Spinal cord (tissue), 10 donors: ENCODE data around the gene GTF3C1. TPM values are rescaled to one million over a fixed set of nuclear protein-coding genes. Genes with fewer than 3 reads are reported as not detected.
"Not testable (repeated sequence)": the region's sequence is repeated elsewhere in the genome, so short reads cannot be mapped to it uniquely, and the experiment has no call there.

Experiments
- DNase-seq, 6 donors: peaks; one replicate each; pipeline versions ENCODE4 v3.0.0 to v3.0.0-alpha.2; 2013 to 2015; ENCODE audit warnings: low spot score in 6 of 6, low read depth in 4 of 6
- H3K27ac ChIP-seq: one replicate; pipeline ENCODE4 v1.5.1; 2013; ENCODE audit warnings: low read depth, low read length, control low read depth
- H3K27me3 ChIP-seq: one replicate; pipeline ENCODE4 v1.6.1; 2013; ENCODE audit warnings: low read length; ENCODE audit not compliant: control insufficient read depth, insufficient read depth
- H3K36me3 ChIP-seq: one replicate; pipeline ENCODE4 v1.6.1; 2013; ENCODE audit warnings: low read length; ENCODE audit not compliant: control insufficient read depth, insufficient read depth
- H3K4me1 ChIP-seq: one replicate; pipeline ENCODE4 v1.6.1; 2013; ENCODE audit warnings: low read length; ENCODE audit not compliant: control insufficient read depth, insufficient read depth
- H3K4me3 ChIP-seq: one replicate; pipeline ENCODE4 v1.5.1; 2013; ENCODE audit warnings: low read depth, low read length, control low read depth
- H3K9me3 ChIP-seq: one replicate; pipeline ENCODE4 v1.6.1; 2013; ENCODE audit warnings: low read length; ENCODE audit not compliant: control insufficient read depth, insufficient read depth
- WGBS: methylation state at CpG from one replicate; pipeline ENCODE4 v1.1.5; 2013; ENCODE audit warnings: missing lambda C conversion rate; ENCODE audit not compliant: insufficient coverage; 5-methylcytosine and 5-hydroxymethylcytosine counted together
- polyA plus RNA-seq, 2 donors: library from polyadenylated mRNA; unstranded; fragments of 120-200 nt; gene quantifications; one replicate each; pipeline ENCODE4 v1.2.1, GENCODE V29; 2013; ENCODE audit not compliant: insufficient read length in 2 of 2
- total RNA-seq, 2 donors: library from RNA; depleted of rRNA in 1 of 2; stranded (reverse); fragments of 120-200 nt in 1 of 2; fragments of >200 nt in 1 of 2; gene quantifications; one replicate each; pipeline versions ENCODE4 v1.2.3 to v1.2.4, GENCODE V29; 2013 to 2014
- donor health status: healthy.

GTF3C1 gene
- total and polyA plus RNA-seq, 4 donors: 65.8 to 110 (median 93.3) TPM

- Histone ChIP-seq H3K4me3 (no peak overlapping the region), H3K9me3 (no peaks in the 10 kb centered on the region), H3K27ac (no peak overlapping the region), H3K4me1 (no peaks in the 10 kb centered on the region), H3K36me3 (no peaks in the 10 kb centered on the region), H3K27me3 (no peaks in the 10 kb centered on the region)
- DNase-seq: no peak
- WGBS: 97% methylated on average over 4 of the region's 8 CpGs
These were observed 107.7 kb downstream of the GTF3C1 start for GRCh38 chr16:27441998-27442397.

GRCh38 chr16:27441276-27441675, 108.4 kb downstream of the GTF3C1 start:
- H3K36me3 ChIP-seq: no peaks in the 10 kb centered on the region
- no peak overlapping the region for H3K27ac ChIP-seq
- no peak overlapping the region for H3K4me3 ChIP-seq
- no peaks in the 10 kb centered on the region for H3K4me1 ChIP-seq
- no peaks in the 10 kb centered on the region for H3K27me3 ChIP-seq
- DNase-seq: no peak
- WGBS: 80% methylated on average over 5 of the region's 5 CpGs
- H3K9me3 ChIP-seq: no peaks in the 10 kb centered on the region

DNA sequence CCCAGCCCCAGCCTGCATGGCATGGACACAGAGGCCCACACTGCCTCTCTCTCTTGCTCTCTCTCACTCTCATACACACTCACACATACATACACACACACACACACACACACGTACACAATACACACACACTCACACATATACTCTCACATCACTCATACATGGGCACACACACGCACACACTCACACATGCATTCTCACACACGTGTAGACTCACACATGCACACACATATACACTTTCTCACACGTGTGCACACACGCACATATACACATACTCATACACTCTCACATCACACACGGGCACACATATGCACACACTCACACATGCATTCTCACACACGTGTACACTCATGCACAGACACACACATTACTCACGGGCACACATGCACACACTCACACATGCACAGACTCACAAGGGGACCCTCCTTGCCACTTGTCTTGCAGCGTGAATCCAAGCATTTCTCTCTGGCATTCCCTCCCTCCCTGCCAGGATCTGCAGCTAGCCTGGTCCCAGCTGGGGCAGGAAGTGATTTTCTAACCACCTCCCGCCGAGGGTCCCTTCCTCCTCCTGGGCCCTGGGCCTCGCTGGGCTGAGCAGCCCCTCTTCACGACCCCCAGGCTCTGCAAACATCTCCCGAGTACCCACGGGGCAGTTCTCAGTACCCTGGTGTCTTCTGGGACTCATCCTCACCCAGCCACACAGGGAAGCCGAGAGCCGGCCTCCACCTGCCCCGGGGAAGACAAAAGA, 110.3 kb downstream of the GTF3C1 start:
- WGBS: 69% methylated on average over 18 of the region's 18 CpGs
- no peaks in the 10 kb centered on the region for H3K27me3 ChIP-seq

GRCh38 chr16:27437946-27438345, 111.8 kb downstream of the GTF3C1 start:
- 87% methylated on average over 3 of the region's 6 CpGs for WGBS
- Histone ChIP-seq H3K27me3 (no peaks in the 10 kb centered on the region), H3K4me3 (no peak overlapping the region), H3K36me3 (no peaks in the 10 kb centered on the region), H3K4me1 (no peaks in the 10 kb centered on the region), H3K27ac (no peak overlapping the region), H3K9me3 (no peaks in the 10 kb centered on the region)
- no peak for DNase-seq

More for the DNA sequence above, 110.3 kb downstream of the GTF3C1 start:
- DNase-seq: no peak
- Histone ChIP-seq H3K4me3 (no peak overlapping the region), H3K4me1 (no peaks in the 10 kb centered on the region), H3K27ac (no peak overlapping the region), H3K9me3 (no peaks in the 10 kb centered on the region), H3K36me3 (no peaks in the 10 kb centered on the region)

DNA sequence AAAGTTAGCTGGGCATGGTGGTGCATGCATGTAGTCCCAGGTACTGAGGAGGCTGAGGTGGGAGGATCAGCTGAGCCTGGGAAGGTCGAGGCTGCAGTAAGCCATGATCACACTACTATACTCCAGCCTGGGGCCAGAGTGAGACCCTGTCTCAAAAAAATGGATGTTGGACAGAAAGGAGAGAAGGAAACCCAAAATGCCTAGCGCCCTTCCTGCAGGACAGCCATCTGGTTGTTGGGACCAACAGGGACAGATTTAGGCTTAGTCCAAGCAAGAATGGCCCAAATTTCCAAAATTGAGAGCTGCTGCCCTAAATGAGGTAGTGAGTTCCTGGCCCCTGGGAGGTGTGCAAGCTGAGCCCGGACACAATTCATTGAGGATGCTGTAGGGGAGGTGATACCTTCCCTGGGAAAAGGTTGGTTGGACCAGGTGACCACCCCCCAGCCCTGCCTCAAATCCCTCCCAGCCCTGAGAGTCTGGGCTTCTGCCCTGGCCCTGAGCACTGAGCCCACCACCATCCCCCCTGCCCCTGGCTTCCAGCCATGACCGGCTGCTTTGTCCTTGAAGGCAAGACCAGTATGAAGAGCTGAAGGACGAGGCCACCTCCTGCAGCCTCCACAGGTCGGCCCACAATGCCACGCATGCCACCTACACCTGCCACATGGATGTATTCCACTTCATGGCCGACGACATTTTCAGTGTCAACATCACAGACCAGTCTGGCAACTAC, 112.6 kb downstream of the GTF3C1 start:
- 89% methylated on average over 7 of the region's 9 CpGs for WGBS
- Histone ChIP-seq H3K4me3 (no peak overlapping the region), H3K27me3 (no peaks in the 10 kb centered on the region), H3K27ac (no peak overlapping the region), H3K36me3 (no peaks in the 10 kb centered on the region), H3K4me1 (no peaks in the 10 kb centered on the region), H3K9me3 (no peaks in the 10 kb centered on the region)
- DNase-seq: no peak

GRCh38 chr16:27436065-27436464, 113.6 kb downstream of the GTF3C1 start:
- Histone ChIP-seq H3K9me3 (no peaks in the 10 kb centered on the region), H3K4me1 (no peaks in the 10 kb centered on the region), H3K27ac (no peak overlapping the region), H3K36me3 (no peaks in the 10 kb centered on the region), H3K27me3 (no peaks in the 10 kb centered on the region), H3K4me3 (no peak overlapping the region)
- DNase-seq: no peak
- WGBS: 96% methylated on average over 8 of the region's 8 CpGs

DNA sequence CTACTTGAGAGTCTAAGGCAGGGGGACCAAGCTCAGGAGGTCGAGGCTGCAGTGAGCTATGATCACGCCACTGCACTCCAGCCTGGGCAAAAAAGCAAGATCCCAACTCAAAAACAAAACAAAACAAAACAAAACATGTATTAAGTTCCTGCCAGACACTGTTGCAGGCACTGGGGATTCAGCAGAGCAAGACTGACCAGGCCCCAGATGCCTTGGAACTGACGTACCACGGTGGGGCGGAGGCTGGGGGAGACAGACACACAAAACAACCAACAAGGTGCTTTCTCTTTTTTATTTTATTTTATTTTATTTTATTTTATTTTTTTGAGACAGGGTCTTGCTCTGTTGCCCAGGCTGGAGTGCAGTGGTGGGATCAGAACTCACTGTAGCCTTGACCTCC, 114.6 kb downstream of the GTF3C1 start:
- H3K27ac ChIP-seq, H3K36me3 ChIP-seq, H3K27me3 ChIP-seq, DNase-seq, H3K4me1 ChIP-seq, H3K9me3 ChIP-seq, H3K4me3 ChIP-seq: not testable (repeated sequence)
- 89% methylated on average over 3 of the region's 5 CpGs for WGBS

DNA sequence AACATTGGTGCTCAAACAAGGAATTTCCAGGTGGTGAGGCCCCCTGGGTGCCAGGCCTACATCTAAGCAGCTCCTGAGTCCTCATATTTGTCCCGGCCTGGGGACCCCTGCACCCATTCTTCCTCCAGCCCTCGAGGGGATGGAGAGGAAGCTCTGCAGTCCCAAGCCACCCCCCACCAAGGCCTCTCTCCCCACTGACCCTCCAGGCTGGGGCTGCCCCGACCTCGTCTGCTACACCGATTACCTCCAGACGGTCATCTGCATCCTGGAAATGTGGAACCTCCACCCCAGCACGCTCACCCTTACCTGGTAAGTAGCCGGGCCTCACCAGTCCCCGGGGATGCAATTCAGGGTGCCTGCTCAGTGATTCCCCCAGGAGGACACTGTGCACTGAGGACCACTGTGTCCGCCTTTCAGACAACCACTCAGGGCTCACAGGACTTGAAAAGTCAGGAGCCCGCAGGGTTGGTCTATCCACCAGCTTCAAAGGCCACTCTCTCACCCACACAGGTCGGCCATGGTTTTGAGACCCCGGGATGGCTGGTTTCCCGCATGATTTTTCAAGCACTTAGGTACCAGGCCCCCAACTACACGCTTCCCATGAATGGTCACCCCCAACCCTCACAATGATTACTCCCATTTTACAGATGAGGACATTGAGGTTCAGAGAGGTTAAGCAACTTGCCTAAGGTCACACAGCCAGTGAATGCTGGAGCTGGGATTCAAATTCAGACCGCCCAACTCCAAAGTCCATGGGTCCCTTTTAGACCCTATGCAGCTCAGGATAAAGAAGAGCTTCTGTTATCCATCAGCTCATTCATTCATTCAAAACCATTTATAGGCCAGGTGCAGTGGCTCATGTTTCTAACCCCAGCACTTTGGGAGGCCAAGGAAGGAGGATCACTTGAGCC, 115.3 kb downstream of the GTF3C1 start:
- no peaks in the 10 kb centered on the region for H3K4me1 ChIP-seq
- no peak overlapping the region for H3K4me3 ChIP-seq
- no peaks in the 10 kb centered on the region for H3K9me3 ChIP-seq
- H3K27me3 ChIP-seq: no peaks in the 10 kb centered on the region
- H3K36me3 ChIP-seq: no peaks in the 10 kb centered on the region
- no peak overlapping the region for H3K27ac ChIP-seq
- DNase-seq: no peak
- 89% methylated on average over 16 of the region's 16 CpGs for WGBS

GRCh38 chr16:27433636-27434035, 116.1 kb downstream of the GTF3C1 start:
- no peaks in the 10 kb centered on the region for H3K9me3 ChIP-seq
- DNase-seq: no peak
- H3K4me3 ChIP-seq: no peak overlapping the region
- no peak overlapping the region for H3K27ac ChIP-seq
- H3K27me3 ChIP-seq: no peaks in the 10 kb centered on the region
- H3K4me1 ChIP-seq: no peaks in the 10 kb centered on the region
- WGBS: 92% methylated on average over 8 of the region's 8 CpGs
- H3K36me3 ChIP-seq: no peaks in the 10 kb centered on the region
